Measurements from ENCODE around the gene SLC17A7.

GRCh38 chr19:49453013-49453756 is 11.9 kb upstream of the SLC17A7 start, which contains the start of gene ALDH16A1:
- TF ChIP-seq RFX5 (IDR thresholded peaks at IDR 0.05; ENCODE audit: borderline replicate concordance, low read depth, low read length) (no peak), ATF3 (IDR thresholded peaks at IDR 0.05; ENCODE audit: insufficient read depth, low read depth, low read length) (no peak), CTCF (IDR thresholded peaks at IDR 0.05; ENCODE audit: control extremely low read depth in 1 of 3, insufficient read depth in 1 of 3, low read depth in 1 of 3, low read length in 3 of 3) (no peak), CEBPB (IDR thresholded peaks at IDR 0.05; ENCODE audit: low read depth, low read length) (no peak), E2F6 (IDR thresholded peaks at IDR 0.05) (peak; percentile 48), CBX5 (IDR thresholded peaks at IDR 0.05; ENCODE audit: low read depth, low read length) (no peak), SRF (IDR thresholded peaks at IDR 0.05; ENCODE audit: low read depth, low read length) (no peak), POLR2AphosphoS5 (IDR thresholded peaks at IDR 0.05; ENCODE audit: low read depth, low read length) (peak; percentile 98), USF2 (IDR thresholded peaks at IDR 0.05; ENCODE audit: low read length) (peak; percentile 87), SIN3A (conservative IDR thresholded peaks at IDR 0.05 in 1 of 2, IDR thresholded peaks at IDR 0.05 in 1 of 2; ENCODE audit: low read depth in 1 of 2, low read length in 2 of 2) (peak in 1 of 2 experiments; percentile 66; a peak in 1 of 4 replicates), HDAC2 (IDR thresholded peaks at IDR 0.05; ENCODE audit: borderline replicate concordance in 1 of 2, low read depth in 2 of 2, low read length in 2 of 2) (no peak), RAD21 (IDR thresholded peaks at IDR 0.05 in 1 of 2, conservative IDR thresholded peaks at IDR 0.05 in 1 of 2; ENCODE audit: low read depth in 2 of 2, low read length in 2 of 2) (no peak), BACH1 (IDR thresholded peaks at IDR 0.05; ENCODE audit: low read length) (no peak)
